ENCODE results near the gene CIDEB. TPM values are rescaled to one million over a fixed set of nuclear protein-coding genes. Genes with fewer than 3 reads are reported as not detected.

The CIDEB gene
- total and polyA plus RNA-seq, 2 of the 8 experiments (the other 6 are each of a cell fraction or from before 2014, with no cell fraction given): 0.11 TPM; not detected in 1

DNA sequence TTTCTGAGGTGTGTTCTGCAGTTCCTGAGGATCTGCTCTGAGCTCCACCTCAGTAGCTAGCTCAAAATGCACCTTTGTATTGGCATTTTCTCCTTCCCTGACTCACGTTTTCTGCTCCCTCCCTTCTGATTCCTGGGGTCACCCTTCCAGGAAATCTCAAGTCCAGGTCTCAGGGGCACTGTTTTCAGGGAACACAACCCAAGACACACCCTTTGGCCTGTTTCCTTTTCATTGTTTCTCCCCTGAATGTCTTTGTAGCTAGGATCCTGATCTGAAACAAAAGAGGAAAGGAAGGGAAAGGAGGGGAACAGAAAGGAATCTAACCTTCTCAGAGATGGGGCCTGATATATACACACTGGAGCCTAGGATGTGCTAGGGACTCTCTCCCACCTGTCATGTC lies 39.4 kb upstream of the CIDEB start (continued):
- TF ChIP-seq, protein P1, sequence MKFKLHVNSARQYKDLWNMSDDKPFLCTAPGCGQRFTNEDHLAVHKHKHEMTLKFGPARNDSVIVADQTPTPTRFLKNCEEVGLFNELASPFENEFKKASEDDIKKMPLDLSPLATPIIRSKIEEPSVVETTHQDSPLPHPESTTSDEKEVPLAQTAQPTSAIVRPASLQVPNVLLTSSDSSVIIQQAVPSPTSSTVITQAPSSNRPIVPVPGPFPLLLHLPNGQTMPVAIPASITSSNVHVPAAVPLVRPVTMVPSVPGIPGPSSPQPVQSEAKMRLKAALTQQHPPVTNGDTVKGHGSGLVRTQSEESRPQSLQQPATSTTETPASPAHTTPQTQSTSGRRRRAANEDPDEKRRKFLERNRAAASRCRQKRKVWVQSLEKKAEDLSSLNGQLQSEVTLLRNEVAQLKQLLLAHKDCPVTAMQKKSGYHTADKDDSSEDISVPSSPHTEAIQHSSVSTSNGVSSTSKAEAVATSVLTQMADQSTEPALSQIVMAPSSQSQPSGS (IDR thresholded peaks at IDR 0.05; ENCODE audit: low read length): no peak
- TF ChIP-seq SRF (IDR thresholded peaks at IDR 0.05; ENCODE audit: low read depth, low read length) (no peak), TEAD4 (IDR thresholded peaks at IDR 0.05; ENCODE audit: low read depth, low read length) (no peak), CREB1 (IDR thresholded peaks at IDR 0.05) (no peak), SP2 (IDR thresholded peaks at IDR 0.05; ENCODE audit: low read length) (no peak), PHF8 (conservative IDR thresholded peaks at IDR 0.05; ENCODE audit: low read depth, low read length) (no peak)
